ENCODE results near the gene SLC6A11.

SLC6A11 gene

DNA sequence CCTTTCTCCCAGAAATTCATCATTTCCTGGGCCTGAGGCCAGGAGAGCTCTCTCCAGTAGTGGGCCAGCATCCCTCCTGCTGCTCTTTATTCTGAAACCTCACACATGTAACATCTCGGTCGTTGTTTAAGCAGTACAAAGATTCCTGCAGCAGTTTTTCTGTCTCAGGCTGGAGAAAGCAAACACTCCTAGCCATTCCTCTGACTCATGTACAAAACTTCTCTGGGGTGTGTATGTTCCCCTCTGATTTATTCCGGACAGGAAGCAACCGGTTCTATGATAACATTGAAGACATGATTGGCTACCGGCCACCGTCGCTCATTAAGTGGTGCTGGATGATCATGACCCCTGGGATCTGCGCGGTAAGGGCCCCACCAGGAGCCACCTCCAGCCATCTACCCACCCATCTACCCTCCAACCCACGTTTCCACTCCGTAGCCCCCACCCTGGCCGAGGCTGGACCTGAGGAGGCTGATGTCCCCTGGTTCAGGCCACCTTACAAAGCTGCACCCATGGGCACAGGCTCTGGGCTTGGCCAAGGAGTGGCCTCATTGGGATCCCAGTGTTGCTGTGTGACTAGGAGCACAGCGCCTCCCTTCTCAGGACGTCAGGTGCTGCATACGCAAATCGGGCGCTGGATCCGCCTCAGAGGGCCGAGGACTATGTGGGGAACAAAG, 117.9 kb downstream of the SLC6A11 start:
- DNase-seq, result no peak

DNA sequence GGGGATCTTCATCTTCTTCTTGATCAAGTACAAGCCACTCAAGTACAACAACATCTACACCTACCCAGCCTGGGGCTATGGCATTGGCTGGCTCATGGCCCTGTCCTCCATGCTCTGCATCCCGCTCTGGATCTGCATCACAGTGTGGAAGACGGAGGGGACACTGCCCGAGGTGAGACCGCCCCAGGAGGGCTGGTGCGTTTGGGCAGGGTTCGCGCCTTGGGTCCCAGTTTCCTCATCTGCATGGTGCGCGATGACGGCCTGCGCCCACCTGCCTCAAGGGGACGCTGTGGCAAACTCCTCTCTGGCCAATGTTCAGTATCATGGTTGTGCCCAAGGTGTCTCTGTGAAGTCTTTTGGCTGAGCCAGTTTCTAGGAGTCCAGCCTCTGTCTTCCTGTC, 119.0 kb downstream of the SLC6A11 start:
- DNase-seq, result no peak

DNA sequence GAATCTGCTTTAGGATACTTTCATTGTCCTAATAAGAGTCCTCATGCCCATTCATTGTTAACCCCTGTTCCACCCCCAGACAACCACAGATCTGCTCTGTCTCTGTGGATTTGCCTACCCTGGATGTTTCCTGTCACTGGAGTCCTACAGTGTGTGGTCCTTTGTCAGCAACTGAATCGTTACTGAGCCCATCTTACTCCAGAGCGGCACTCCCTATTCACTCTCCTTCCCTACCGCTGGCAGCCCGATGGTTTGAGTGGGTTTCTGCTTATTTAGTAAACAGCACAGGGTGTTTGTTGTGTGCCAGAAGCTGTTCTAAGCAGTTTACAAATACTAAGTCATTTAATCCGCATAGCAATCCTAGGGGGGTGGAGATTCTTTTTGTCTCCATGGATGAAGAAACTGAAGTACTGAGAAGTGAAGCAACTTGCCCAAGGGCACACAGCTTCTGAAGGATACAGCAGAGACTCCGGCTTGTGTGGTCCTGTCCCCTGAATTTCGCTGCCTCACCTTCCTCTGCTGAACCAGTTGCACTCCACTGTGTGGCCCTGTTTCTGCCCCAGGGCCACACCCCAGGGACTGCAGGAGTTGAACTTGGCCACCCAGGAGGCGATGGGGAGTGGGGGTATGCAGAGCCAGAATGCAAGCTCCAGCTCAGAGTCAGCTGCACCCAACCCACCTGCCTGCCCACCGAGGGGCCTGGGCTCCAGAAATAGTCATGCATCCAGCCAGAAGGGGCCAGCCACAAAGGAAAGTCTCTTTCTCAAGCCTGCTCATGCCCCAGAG, 120.0 kb downstream of the SLC6A11 start:
- DNase-seq, result no peak

DNA sequence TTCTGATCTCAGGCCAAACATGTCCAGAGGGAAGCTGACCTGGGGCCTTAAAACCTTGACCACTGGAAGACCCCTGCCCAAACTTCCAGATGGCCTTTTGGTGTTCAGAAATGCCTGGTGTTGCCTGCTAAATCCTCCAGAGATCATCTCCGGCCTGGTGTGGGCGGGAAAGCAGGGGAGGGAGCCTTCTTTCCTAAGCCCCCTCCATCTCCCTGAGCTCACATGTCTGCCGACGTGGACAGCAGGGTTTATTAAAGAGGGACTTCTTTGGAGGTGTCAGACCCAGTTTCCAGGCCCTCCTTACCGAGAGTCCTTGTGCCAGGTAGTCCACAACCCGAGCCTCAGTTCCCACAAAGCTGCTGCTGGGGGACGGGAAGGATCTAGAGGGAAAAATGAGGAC, 120.7 kb downstream of the SLC6A11 start:
- DNase-seq, result no peak

- no peak for DNase-seq
Observed at GRCh38 chr3:10937141-10937825, 121.3 kb downstream of the SLC6A11 start.

DNA sequence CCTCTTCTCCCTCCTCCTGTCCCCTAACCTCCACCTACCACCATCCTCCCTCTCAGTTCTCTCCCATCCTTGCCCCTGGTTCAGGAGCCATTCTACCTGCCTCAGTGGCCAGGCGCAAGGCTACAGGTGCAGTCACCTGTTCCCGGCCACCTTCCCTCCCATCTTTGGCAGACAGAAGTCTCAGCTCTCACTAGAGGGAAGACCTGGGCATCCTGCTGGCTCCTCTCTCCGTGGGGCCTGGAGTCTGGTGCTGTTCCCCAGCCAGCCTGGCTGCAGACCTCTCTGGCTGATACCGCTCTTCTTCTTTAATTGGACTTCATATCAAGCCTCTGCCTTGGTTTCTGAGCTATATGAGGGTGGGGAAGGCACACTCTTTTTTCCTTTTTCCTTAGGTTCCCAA, 123.5 kb downstream of the SLC6A11 start:
- DNase-seq, result no peak

GRCh38 chr3:10940106-10940505, 124.1 kb downstream of the SLC6A11 start:
- DNase-seq, result no peak

DNA sequence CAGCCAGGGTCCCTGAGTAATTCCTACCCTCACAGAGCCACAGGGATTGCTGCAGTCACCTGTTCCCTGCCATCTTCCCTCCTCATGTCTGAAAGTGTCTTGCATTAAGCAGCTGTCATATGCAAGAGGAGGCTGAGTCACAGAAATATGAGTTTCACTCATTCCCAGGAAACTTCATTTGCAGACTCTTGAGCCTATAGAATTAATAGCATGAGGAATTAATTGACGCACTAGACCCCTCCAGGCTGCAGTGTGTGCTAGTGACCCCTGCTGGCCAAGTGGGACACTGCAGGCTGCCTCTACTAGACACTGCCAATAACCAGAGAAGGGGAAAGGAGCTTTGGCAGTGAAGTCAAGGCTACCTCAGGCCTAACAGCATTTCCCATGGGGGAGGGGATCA, 125.9 kb downstream of the SLC6A11 start:
- peak in 1 of 2 experiments; percentile 21 for DNase-seq

DNA sequence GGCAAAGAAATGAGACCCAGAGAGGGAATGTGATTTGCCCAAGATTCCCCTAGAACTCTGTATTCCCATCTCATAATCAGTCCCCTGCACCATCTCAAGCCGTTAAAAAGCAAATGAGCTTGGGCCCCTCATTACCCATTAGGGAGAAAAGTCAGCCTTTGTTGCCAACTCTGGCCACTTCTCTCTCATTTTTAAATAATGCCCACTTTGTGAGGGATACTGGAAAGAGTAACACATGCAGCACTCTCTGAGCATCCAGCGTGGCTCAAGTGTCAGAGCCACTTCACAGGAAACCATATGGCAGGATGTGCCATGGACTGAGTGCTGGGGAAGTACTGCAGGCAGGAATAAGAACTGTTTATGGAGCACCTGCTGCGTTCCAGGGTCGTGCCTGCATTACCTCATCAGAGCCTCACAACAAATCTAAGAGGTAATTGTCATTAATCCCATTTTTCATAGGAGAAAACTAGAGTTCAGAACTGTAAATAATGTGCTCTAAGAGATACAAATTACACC, 126.7 kb downstream of the SLC6A11 start:
- peak; percentile 81 to 88 for DNase-seq

GRCh38 chr3:10944866-10945265, 128.8 kb downstream of the SLC6A11 start:
- DNase-seq, result no peak

- peak in 1 of 2 experiments; percentile 62 for DNase-seq
Observed at GRCh38 chr3:10945683-10946287, 129.8 kb downstream of the SLC6A11 start.

GRCh38 chr3:10946526-10946925, 130.5 kb downstream of the SLC6A11 start:
- no peak for DNase-seq

GRCh38 chr3:10948326-10948725, 132.3 kb downstream of the SLC6A11 start:
- DNase-seq, result no peak

- DNase-seq, result no peak
Observed at GRCh38 chr3:10949197-10949596, 133.2 kb downstream of the SLC6A11 start.

DNA sequence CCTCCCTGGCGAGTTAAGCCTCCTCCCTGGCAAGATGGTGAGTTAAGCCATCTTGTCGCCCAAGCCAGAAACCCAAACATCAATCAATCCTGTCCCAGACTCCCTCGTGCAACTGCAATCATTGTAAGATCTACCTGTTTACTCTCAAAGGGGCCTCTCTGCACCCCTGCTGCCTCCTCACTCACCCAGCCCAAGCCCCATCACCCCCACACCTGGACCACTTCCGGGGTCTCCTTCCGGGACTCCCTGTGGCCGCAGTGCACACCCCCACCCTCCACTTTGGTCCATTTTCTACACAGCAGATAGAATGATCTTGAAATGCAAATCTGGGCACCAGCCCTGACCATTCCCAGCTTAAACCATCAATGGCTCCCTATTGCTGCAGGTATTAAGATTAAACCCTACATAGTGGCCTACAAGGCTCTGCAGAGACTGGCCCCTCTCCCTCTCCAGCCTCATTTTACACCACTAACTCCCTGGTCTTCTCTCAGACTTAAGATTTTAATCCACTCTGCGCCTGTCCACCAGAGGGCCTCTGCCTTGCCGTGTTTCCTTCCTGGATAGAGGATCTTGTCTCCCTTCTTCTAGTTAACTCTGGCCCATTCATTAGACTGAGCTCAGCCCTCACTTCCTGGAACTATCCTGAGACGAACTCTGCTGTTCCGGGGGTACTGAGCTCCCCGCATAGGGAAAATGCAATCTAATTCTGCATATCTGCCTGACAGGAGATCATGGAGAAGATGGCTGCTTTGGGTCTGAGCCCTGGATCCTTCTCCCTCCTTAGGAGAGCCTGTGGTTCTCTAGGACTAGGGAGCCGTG, 134.7 kb downstream of the SLC6A11 start:
- DNase-seq, result peak; percentile 36 to 41

DNA sequence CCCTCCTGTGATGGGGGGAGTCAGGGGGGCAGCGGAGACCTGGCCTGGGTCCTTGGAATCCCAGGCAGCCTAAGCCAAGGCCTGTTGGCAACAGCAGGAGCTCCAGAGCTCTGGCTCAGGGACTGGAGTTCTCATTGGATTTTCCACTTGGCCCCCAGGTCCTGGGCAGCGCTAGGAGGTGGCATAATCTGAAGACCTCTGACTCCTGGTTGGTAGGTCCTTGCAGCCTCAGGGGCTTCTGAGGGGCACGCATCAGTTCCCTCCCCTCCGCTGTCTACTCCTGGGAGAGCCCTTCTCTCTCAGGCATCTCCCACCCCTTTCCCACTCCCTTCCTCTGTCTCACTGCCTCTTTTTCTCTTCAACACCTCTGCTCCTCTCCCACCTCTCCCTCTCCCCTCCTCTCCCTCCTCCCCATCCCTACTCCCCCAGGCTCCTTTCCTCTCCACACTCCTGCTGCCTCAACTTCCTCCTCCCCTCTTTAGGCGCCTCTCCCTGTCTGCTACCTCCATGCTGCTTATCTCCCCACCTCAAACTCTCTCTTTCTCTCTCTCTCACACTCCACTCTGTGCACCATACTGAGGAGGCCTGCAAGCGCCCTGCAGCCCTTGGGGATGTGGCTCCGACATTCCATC, 135.4 kb downstream of the SLC6A11 start:
- no peak for DNase-seq

DNA sequence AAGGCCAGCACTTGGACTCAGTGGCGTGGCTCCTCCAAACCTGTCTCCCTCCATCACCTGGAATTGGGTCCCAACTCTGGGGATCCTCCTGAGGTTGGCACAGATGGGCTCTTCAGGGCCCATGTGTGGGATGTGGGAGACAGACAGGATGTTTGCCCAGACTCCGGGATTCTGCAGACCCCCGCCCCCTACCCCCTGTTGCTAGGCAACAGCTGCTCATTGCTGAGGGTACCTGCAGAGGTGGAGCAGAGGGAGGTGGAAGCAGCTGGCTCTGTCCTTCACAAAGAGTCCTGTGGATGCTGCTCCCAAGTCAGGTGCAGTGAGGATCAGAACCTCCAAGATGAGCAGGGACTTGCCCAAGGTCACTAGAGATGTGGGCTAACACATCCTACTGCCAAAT, 136.5 kb downstream of the SLC6A11 start:
- peak in 1 of 2 experiments; percentile 13 for DNase-seq

- no peak for DNase-seq
Observed at GRCh38 chr3:10954740-10955139, 138.7 kb downstream of the SLC6A11 start.

DNA sequence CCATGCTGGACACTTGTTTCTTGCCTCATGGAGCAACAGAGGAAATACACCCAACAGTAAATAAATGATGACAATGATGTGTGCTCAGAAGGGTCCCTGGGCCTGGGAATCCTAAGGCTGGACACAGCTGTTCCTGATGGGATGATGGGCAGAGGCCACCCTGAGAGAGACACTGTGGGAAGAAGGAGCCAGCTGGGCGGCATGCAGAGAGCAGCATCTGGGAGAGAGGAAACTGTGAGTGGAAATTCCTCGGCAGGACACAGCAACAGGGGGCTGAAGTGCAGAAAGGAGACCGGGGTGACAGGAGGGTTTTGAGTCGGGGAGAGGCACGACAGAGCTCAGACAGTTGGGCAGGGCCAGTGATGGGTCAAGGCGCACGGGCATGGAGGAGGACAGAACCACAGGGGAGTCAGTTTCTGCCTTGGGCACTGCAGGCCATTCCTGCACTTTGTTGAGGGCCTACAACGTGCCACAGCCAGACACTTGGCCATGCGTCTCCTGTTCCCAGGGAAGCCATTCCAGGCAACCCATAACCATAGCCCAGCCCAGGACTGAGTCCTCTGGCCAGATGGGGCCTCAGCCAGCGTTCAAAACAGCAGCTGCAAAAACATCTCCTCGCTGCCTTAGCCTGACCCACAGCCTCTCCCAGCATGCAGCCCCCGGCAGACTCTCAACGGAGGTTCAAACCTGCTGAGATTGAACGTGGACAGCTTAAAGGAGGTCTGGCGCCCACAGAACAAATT, 139.9 kb downstream of the SLC6A11 start:
- DNase-seq, result no peak

DNA sequence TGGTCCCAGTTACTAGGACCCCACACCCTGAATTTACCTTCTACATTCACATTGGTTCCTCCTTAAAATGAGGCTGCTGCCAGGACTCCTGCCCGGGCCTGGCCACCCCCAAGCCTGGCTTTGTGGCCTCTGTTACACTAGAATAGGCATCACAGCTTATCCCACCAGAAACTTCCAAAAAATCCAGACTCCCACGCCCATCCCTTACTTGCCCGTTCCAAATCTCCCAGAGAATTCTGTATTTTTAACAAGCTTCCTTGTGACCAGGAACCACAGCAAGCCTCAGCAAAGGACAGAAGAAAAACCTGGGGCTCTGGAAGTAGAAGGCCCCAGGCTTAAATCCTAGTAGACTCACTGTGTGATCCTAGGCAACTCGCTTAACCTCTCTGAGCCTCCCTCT, 140.5 kb downstream of the SLC6A11 start:
- no peak for DNase-seq

DNA sequence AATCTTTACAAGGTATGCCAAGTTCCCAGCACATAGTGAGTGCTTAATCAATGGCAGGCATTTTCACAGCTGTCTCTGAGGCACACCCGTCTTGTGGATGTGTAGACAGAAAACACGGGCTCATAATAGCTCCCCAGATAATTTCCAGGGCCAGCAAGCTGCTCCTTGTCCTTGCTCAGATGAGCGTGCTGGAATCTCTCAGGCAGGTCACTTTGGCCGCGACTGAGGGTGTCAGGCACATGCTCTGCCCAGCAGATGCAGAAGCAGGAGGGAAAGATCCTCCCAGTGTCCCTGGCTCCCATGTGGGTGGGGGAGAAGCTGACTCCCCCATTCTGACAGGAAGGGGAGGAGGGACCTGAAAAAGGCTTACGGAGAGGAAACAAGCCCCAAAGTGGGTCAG, 141.0 kb downstream of the SLC6A11 start:
- DNase-seq, result no peak
